Ishikawa (cell line): ENCODE measurements around the gene GPS2.

Experiments used
- FOXM1 ChIP-seq: IDR thresholded peaks from 2 replicates; pipeline ENCODE4 v1.6.1; 2012; ENCODE audit warnings: low read depth, borderline replicate concordance
- ZBTB7A ChIP-seq: IDR thresholded peaks from 2 replicates; pipeline ENCODE4 v1.6.1; 2012; ENCODE audit warnings: low read depth

The GPS2 gene

DNA sequence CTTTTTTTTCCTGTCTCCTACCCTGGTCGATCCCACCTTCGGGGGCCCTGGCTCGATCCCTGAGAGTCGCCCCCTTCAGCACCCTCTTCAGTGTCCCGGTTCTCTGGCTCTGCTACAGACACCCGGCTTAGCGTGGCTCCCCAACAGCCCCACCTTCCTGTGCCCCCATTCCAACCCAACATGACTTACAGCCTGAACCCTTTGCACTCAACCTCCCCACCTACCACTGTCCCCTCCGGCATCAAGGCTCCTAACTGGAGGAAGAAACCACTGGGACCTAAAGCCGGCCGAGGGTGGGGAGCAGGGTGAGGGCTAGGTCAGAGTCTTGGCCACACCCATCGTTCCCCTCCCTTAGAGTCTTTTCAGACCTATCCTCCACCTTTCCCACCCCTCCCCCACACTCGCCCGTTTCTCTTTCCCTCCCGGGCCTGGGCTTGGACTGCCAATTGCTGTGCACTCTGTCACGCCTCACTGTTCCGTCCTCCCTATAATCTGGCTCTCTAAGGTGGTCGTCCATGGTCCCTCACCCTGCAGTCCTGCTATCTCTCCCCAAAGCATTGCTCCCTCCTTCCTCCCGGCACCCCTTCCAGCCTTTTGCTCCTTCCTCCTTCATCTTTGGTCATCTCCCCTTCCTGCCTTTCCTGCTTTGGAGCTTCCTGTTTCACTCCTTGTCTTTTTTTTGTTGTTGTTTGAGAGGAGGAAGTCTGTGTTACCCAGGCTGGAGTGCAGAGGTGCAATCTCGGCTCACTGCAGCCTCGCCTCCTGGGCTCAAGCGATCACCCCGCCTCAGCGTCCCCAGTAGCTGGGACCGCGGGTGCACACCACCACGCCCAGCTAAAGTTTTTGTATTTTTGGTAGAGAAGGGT is 52.0 kb downstream of the GPS2 start:
- TF ChIP-seq ZBTB7A (0 out of 2 replicates have a peak, but pooled peaks have one; percentile 51), FOXM1 (no peak)
